A673 (cell line): Measurements from ENCODE around the gene ARMH3.

ENCODE experiments used
- CTCF ChIP-seq: fragments of 300-800, 200-600 bp; sonication (generic); conservative IDR thresholded peaks from 2 replicates; pipeline ENCODE4 v1.5.1; 2017; ENCODE audit warnings: low read depth, mild to moderate bottlenecking, antibody characterized with exemption, low read length, moderate library complexity, mixed read lengths
- EZH2 ChIP-seq: fragments of 200-600 bp; sonication (generic); IDR thresholded peaks from 2 replicates; pipeline ENCODE4 v1.6.1; 2017; ENCODE audit warnings: borderline replicate concordance, low read depth, mild to moderate bottlenecking, mixed read lengths, antibody characterized with exemption, low read length; ENCODE audit not compliant: poor library complexity, severe bottlenecking

GRCh38 chr10:101807158-101807557, 248.8 kb downstream of the ARMH3 start:
- TF ChIP-seq CTCF (no peak), EZH2 (no peak)
